H54 (cell line): ENCODE results near the gene SETBP1.

Experiments used
- DNase-seq: peaks from one replicate; pipeline ENCODE4 v3.0.0; 2011; ENCODE audit warnings: low spot score, mixed read lengths; ENCODE audit not compliant: insufficient read length
- FAIRE-seq: peaks from 3 replicates; lab custom pipeline; 2011; peaks lifted over from hg19 to GRCh38; lab: Jason Lieb, UNC
- POLR2A ChIP-seq: IDR thresholded peaks from 2 replicates; pipeline ENCODE4 v1.6.1; 2011; ENCODE audit warnings: low read depth, mild to moderate bottlenecking, low read length

The SETBP1 gene

GRCh38 chr18:44680273-44681075, at the start of gene SETBP1:
TSS of gene SETBP1 (plus strand) at chr18:44680888. CDS start at chr18:44701347, 20,459 bp downstream.
- DNase-seq: no peak

GRCh38 chr18:44632469-44633145, 48.1 kb upstream of the SETBP1 start:
- DNase-seq: no peak
- no peak for FAIRE-seq
- TF ChIP-seq POLR2A: no peak

More at GRCh38 chr18:44680273-44681075, at the start of gene SETBP1:
- no peak for FAIRE-seq
- TF ChIP-seq POLR2A: no peak

- FAIRE-seq: no peak
- DNase-seq: no peak
- no peak for TF ChIP-seq POLR2A
Measured at GRCh38 chr18:44635546-44635945, 45.1 kb upstream of the SETBP1 start.

GRCh38 chr18:44636241-44636640, 44.4 kb upstream of the SETBP1 start:
- TF ChIP-seq POLR2A: no peak
- DNase-seq (no peak), FAIRE-seq (no peak)

GRCh38 chr18:44637210-44638033, 43.3 kb upstream of the SETBP1 start:
- DNase-seq (no peak), FAIRE-seq (no peak)
- no peak for TF ChIP-seq POLR2A

- FAIRE-seq (no peak), DNase-seq (no peak)
- no peak for TF ChIP-seq POLR2A
Measured at GRCh38 chr18:44638034-44638540, 42.6 kb upstream of the SETBP1 start.

GRCh38 chr18:44638811-44639210, 41.9 kb upstream of the SETBP1 start:
- no peak for DNase-seq
- TF ChIP-seq POLR2A: no peak
- FAIRE-seq: no peak

- no peak for DNase-seq
- TF ChIP-seq POLR2A: no peak
Measured at GRCh38 chr18:44643004-44643403, 37.7 kb upstream of the SETBP1 start.

GRCh38 chr18:44651478-44651877, 29.2 kb upstream of the SETBP1 start:
- TF ChIP-seq POLR2A: no peak
- FAIRE-seq (no peak), DNase-seq (no peak)

More at GRCh38 chr18:44643004-44643403, 37.7 kb upstream of the SETBP1 start:
- FAIRE-seq: no peak

- TF ChIP-seq POLR2A: no peak
- DNase-seq (no peak), FAIRE-seq (no peak)
Measured at GRCh38 chr18:44651918-44652572, 28.6 kb upstream of the SETBP1 start.

- FAIRE-seq: no peak
- TF ChIP-seq POLR2A: no peak
- DNase-seq: no peak
Measured at GRCh38 chr18:44652722-44653121, 28.0 kb upstream of the SETBP1 start.

GRCh38 chr18:44654573-44654972, 26.1 kb upstream of the SETBP1 start:
- DNase-seq (no peak), FAIRE-seq (no peak)
- no peak for TF ChIP-seq POLR2A

GRCh38 chr18:44655435-44655834, 25.3 kb upstream of the SETBP1 start:
- DNase-seq: no peak
- FAIRE-seq: no peak
- no peak for TF ChIP-seq POLR2A
